HS-5 (cell line): ENCODE data around the gene GJC2.
"Not testable (repeated sequence)": the region's sequence is repeated elsewhere in the genome, so short reads cannot be mapped to it uniquely, and the experiment has no call there.

ENCODE experiments used
- DNase-seq: peaks from one replicate; pipeline ENCODE4 v3.0.0-alpha.2; 2012; ENCODE audit warnings: low read depth

Gene GJC2

DNA sequence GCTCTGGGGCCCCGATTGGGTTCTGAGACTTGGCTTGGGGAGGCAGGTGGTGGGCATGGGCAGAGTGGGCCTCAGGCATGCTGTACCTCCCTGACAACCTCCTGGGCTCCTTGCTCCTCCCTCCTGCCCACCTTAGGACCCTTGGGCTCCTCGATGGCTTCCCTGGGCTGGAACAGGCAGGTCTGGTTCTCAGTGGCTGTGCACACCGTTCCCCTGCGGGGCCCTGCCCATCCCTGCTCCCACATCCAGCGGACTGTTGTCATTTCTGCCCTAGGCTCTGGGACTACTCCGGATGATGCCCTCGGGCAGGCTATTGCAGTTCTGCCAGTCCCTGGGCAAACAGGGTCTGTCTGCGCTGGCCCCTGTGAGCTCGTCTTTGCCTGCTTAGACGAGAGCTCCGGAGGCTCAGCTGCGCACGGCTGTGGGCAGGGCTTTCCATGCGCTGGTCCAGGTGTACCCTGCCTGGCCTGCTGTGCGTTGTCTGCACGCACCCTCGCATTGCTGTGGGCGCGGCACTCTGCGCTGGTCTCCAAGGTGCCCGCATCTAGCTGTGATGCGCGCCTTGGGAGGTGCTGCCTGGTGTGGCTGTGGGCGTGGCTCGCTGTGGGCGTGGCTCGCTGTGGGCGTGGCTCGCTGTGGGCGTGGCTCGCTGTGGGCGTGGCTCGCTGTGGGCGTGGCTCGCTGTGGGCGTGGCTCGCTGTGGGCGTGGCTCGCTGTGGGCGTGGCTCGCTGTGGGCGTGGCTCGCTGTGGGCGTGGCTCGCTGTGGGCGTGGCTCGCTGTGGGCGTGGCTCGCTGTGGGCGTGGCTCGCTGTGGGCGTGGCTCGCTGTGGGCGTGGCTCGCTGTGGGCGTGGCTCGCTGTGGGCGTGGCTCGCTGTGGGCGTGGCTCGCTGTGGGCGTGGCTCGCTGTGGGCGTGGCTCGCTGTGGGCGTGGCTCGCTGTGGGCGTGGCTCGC is 24.1 kb downstream of the GJC2 start:
- DNase-seq: not testable (repeated sequence)

DNA sequence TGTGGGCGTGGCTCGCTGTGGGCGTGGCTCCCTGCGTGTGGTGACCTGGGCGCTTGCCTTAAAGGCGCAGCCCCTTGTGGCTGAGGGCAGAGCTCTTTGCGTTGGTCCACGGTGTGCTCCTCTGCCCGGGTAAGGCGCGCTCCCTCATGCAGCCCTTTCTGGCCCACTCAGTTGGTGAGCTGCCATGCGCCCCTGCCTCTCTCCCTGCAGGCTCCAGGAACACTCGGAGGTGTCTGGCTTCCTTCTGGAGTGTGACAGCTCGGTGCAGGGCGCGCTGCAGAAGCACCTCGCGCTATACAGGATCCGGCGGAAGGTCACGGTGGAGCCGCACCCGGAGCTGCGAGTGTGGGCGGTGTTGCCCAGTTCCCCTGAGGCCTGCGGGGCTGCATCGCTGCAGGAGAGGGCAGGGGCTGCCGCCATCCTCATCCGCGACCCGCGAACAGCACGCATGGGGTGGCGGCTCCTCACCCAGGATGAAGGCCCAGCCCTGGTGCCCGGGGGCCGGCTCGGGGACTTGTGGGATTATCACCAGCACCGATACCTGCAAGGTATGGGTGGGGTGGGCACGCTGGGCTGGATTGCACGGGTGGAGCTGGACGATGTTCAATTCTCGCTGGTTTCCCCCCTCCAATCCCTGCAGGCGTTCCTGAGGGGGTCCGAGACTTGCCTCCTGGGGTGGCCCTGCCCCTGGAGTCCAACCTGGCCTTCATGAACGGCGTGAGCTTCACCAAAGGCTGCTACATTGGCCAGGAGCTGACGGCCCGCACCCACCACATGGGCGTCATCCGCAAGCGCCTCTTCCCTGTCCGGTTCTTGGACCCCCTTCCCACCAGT is 25.0 kb downstream of the GJC2 start:
- no peak for DNase-seq

DNA sequence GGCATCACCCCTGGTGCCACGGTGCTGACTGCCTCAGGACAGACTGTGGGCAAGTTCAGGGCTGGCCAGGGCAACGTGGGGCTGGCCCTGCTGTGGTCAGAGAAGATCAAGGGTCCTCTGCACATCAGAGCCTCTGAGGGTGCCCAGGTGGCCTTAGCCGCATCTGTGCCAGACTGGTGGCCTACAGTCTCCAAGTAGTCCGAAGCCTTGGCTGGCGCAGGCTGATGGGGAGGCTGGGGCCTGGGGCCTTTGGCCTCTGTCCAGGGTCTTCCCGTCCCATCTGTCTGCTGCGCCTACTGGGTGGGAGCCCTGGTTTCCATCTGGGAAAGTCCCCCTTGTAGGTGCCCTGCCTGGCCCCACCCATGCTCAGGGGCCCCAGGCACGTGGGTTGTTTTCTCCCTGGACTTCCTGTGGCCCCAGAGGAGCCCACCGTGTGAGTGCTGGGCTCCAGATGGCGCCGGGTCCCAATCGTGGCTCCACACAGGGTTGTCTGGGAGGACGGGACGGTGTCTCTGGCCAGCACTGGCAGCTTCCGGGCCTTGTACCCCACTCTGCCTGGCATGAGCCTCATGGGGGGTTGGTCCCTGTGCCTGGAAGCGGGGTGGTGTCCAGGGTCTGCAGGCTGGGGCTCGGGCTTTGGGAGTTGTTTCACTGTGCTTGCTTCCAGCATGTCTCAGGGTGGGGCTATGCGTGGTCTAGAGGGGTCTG is 25.7 kb downstream of the GJC2 start:
- DNase-seq: no peak

DNA sequence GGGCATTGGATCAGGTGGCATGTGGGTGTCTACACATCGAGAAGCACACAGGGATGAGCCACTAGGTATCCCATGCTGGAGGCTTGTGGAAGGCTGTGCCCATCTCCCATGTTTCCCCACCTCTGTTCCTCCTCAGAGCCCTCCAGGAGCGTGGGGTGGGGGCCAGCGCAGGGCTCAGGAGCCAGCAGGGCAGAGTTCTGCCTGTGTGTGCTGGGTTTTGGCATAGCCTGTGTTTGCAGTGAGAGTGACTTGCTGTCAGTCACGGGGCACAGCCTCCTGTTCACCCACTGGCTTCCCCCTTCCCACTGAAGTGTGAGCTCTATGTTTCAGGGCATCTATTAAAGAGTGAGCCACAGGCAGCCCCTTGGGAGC is 26.3 kb downstream of the GJC2 start:
- DNase-seq: no peak

DNA sequence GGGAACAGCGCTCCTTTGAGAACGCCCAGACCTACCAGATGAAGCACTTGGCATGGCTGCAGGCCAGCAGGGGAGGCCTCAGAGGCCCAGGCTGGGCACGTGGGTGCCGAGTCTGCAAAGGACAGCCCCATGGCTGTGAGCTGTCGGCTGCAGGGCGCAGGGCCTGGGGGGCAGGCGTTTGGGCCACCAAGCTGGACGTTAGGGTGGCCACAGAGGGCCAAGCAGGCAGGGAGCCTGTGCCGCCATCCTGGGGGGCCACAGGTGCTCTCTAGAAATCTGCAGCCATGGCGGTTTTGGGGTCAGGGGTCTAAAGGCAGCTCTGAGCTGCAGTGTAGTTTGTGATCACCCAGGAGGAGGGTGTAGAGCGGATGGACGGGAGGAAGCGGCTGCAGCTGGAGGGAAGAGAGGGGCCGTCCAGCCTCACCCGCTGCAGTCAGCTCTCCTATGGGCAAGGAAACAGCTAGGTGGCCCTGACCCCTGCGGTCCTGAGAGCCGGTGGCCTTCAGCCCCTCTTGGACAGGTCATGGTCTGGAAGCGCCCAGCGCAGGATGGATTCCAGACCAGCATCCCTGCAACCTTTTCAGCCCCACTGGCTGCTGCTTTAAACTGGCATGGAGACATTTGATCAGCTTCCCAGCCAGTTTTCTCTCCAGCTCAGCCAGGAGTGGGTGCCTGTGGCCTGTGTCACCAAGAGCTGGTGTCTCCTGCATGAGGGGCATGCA is 26.9 kb downstream of the GJC2 start:
- DNase-seq: no peak

DNA sequence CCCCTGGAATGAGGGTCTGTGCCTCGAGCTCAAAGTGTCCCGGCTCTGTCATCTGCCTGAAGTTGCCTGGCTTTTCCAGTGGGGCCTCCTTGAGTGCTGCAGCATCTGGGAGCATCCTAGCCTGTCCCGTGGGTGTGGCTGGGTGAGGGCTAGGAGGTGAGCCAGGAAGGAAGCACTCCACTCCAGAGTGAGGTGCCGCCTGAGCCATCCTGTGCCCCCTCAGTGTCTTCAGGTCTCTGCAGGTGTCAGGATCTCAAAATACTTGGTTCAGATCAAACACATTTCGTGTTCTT is 27.4 kb downstream of the GJC2 start:
- no peak for DNase-seq

DNA sequence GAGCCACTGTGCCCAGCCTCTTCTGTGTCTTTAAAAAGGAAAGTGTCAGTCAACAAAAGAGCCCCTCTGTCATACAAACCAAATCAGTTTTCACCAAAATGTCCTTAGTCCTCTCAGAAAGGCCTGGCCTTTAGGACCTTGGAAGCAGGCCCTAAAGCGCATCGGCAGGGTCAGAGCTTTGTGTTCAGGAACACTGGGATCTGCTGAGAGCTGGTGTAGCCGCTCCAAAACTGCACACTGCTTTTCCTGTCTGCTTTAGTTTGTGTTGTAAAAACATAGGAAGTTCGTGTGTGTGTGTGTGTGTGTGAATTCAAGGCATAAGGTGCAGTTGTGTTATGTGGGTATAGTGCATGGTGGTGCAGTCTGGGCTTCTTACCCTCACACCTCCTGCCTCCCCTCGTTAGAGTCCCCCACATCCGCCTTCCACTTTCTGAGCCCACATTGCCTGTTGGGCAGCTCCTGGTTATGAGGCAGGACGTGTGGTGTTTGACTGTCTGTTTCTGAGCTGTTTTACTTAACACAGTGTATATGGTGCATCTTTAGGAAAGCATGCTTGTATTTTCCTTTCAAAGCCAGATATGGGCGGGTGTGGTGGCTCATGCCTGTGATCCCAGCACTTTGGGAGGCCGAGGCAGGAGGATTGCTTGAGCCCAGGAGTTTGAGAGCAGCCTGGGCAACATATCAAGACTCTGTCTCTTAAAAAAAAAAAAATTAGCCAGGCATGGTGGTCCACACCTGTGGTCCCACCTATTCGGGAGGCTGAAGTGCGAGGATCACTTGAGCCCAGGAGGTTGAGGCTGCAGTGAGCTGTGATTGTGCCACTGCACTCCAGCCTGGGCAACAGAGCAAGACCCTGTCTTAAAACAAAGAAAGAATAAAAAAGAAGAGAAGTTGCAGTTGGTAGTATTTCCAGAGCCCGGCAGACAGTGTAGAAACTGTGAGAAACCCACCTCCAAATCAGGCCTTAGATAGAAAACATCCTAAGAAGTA is 28.3 kb downstream of the GJC2 start:
- no peak for DNase-seq

DNA sequence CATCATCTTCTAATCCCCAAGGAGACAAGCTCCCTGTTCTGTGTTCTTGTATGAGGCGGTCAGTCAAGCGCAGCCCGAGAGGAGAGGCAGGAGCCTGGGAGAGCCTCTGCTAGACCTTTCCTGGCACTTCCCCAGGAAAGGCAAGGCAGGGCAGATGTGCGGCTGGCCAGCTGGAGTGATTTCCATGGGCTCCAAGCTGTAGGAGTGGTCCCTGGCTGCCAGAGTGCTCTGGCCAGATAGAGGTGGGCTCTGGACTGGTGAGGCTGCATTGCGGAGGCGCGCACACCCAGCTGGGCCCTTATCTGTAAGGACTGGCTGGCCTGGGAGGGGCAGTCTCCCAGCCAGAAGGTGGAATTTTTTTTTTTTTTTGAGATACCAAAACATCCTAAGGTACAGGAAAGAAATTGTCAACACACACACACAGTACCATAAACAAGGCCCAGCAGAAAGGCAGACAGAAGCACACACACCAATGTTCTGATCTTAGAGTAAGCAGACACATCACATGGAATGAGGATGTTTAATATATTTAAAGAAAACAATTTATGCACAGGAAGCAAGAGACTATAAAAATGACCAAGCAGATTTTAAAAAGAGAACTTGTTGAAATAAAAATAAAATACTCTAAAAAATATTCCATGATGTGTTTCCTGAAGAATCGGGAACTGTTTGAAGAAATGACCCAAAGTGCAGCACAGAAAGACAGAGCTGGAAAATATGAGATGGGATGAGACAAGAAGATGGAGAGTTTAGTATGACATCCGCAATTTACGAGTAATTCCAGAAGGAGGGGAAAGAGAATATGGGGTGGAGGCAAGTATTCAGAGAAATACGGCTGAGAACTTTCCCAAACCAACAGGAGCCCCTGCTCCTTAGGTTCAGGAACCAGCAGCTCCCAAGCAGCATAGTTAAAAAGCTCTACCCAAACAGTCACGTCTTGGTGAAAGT is 29.3 kb downstream of the GJC2 start:
- no peak for DNase-seq

DNA sequence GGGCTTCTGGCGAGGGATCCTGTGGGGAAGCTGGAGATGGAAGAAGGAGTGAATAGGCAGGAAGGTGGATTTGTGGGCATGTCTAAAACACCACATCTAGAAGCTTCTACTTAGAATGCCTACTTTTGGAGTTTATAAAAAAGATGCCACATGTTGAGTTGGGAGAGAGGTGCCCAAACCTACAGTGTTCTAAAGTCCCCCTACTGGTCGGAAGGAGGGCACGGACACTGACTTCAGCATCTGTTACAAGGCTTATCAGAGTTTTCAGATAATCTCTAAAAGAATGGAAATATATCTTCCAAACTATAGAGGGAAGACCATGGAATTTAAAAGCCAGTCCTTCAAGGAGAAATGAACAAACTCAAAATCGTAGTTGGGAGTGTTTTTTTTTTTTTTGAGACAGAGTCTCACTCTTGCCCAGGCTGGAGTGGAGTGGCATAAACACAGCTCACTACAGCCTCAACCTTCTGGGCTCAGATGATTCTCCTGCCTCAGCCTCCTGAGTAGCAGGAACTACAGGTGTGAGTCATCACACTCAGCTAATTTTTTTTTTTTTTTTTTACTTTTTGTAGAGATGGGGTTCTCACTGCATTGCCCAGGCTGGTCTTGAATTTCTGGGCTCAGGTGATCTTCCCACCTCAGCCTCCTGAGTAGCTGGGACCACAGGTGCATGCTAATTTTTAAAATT is 30.7 kb downstream of the GJC2 start:
- DNase-seq: no peak

DNA sequence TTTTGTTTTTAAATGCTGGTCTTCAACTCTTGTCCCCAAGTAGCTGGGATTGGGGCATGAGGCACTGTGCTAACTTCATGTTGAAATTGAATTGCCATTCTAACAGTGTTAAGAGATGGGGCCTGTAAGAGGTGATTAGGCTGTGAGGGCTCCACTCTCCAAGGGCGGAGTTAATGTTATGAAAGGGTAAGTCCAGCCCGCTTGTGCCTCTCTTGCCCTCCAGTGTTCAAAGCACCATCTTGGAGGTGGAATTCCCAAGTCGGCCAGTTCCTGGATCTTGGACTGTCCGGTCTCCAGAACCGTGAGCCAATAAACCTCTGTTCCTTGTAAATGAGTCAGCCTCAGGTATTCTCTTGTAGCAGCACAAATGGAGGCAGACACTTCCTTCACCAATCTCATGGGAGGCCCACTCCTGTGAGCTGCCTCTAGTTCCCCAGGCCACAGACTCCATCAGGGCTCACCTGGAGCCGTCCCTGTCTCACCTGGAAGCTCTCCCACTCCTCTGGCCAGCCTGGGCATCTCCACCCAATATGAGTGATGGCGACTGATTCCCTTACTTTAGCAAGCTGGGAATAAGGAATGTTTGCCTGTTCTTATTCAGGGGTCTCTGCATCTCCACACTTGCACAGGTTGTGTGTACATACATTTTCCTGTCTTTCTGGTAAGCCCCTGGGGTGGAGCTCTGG is 31.4 kb downstream of the GJC2 start:
- DNase-seq: no peak

DNA sequence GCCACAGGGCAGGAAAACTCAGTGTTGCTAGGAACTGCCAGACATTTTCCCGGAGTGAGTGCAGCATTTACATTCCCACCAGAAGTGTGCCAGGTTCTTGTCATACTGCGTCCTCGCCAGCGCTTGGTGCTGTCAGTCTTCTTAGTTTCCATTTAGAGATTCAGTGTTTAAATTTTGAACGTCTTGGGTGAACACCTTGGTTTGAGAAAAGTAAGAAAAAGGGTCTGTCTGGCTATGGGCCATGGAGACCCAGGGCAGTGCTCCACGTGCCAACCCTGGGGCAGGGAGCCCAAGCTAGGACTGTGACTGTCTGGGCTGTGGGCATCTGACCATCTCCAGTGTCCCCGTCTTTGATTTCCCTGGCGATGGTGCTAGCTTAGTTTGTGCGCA is 31.9 kb downstream of the GJC2 start:
- DNase-seq: no peak

DNA sequence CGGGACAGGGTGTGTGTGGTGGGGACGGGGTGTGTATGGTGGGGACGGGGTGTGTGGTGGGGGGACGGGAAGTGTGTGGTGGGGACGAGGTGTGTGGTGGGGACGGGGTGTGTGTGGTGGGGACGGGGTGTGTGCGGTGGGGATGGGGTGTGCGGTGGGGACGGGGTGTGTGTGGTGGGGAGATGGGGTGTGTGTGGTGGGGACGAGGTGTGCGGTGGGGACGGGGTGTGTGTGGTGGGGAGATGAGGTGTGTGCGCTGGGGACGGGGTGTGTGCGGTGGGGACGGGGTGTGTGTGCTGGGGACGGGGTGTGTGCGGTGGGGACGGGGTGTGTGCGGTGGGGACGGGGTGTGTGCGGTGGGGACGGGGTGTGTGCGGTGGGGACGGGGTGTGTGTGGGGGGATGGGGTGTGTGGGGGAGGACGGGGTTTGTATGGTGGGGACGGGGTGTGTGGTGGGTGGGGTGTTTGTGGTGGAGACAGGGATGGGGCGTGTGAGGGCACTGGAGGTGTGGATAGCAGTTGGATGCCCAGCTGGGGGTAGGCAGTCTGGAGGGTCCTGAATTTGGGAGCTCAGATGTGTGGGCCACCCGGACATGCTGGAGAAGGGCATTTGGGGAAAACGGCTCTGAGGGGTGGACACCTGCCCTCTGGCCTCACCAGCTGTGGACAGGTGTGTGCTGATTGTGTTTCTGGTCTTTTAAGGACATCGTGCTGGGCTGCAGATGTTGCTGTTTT is 32.7 kb downstream of the GJC2 start:
- no peak for DNase-seq

DNA sequence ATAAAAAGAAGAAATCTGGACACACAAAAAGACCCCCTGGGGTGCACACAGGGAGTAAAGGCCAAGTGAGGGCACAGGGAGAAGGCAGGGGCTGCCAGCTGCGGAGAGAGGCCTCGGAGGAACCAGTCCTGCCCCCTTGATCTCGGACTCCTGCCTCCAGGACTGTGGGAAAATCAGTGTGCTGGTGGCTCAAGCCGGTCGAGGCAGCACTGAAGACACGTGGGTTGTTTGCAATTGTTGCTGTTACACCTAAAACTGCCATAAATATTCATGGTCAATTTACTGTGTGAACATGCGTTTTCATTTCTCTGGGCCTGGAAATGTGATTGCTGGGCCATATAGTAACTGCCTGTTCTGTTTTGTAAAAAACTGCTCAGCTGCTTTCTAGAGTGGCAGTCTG is 34.4 kb downstream of the GJC2 start:
- DNase-seq: no peak

DNA sequence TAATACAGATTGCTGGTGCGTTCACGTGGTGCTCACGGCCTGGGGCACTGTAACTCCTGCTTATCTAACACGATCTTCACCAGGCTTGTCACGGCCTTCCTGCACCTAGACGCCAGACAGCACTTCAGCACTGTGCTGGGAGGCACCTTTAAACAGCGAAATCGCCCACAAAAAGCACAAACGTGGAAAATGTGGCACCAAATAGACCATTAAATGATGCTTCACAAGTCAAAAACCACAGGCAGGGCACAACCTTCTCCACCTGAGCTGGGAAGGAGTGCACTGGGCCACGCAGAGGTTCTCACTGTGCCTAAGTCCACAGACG is 35.9 kb downstream of the GJC2 start:
- DNase-seq: no peak

DNA sequence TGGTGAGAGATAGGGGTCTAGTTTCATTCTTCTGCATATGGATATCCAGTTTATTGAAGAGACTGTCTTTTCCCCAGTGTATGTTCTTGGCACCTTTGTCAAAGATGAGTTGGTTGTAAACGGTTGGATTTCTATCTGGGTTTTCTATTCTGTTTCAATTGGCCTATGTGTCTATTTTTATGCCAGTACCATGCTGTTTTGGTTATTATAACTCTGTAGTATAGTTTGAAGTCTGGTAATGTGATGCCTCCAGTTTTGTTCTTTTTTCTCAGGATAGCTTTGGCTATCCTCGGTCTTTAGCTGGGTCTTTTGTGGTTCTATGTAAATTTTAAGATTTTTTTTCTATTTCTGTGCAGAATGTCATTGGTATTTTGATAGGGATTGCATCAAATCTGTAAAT is 38.5 kb downstream of the GJC2 start:
- DNase-seq: not testable (repeated sequence)

DNA sequence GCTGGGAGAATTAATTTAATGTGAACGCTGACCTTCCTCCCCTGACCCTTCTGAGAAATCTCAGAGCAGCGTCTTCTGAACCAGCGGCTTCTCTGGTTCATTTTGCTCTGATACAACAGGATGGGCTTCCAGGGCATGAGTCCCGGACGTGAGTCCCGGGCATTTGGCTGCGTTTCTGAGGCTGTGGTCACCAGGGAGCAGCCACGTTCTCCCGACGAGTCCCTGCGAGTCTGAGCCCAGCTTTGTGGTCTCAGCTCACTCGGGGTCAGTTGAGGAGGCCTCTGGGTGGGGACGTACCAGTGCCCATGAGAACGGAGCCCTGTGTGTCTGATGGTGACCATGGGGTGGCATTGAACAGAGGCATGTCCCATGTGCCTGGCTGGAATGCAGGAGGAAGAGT is 40.5 kb downstream of the GJC2 start:
- DNase-seq: no peak

DNA sequence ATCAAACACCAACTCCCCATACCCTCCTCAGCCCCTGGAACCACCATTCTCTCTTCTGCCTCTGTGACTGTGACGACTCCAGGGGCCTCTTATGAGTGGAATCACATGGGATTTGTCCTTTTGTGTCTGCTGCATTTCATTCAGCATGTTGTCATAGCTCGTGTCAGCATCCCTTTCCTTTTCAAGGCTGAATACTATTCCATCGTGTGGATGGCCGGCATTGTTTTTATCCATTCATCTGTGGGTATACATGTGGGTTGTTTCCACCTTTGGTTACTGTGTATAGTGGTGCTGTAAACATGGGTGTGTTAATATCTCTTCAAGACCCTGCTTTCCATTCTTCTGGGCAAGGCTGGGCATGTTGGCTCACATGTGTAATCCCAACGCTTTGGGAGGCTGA is 41.0 kb downstream of the GJC2 start:
- no peak for DNase-seq

DNA sequence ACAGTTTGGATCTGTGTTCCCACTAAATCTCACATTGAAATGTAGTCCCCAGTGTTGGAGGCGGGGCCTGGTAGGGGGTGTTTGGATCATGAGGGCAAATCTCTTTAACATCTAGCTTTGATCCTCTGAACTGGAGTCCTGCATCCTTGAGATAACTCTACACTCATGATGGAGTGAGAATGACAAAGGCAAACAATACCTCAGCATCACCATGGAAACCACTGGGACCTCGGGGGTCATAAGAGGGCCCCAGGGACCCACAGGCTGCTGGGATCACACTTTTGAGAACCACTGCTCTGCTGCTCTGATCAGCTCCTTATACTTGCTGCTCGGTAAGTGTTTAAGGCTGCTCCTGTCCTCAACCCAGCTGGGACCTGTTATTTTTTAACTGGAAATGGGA is 44.7 kb downstream of the GJC2 start:
- no peak for DNase-seq
